Transverse colon (tissue), 4 donors: ENCODE results near the gene SIGLEC1.

Source experiments
- CTCF ChIP-seq, 5 experiments: fragments of 200-600 bp in 3 of 5; fragments of 450-650 bp in 2 of 5; sonication (generic) in 3 of 5; IDR thresholded peaks; 1 replicate in 2 of 5; 2 replicates in 3 of 5; pipeline ENCODE4 v1.5.1; 2016 to 2017; ENCODE audit warnings: antibody characterized with exemption in 5 of 5, inconsistent platforms in 3 of 5, mild to moderate bottlenecking in 2 of 5, moderate library complexity in 1 of 5
- EP300 ChIP-seq: sonication (generic); formaldehyde crosslinking; IDR thresholded peaks from one replicate; pipeline ENCODE4 v1.6.1; 2017; ENCODE audit warnings: antibody characterized with exemption, low read depth
- POLR2A ChIP-seq: fragments of 450-650 bp; IDR thresholded peaks from one replicate; pipeline ENCODE4 v1.6.1; 2016; ENCODE audit warnings: antibody characterized with exemption, mild to moderate bottlenecking, moderate library complexity
- POLR2AphosphoS5 ChIP-seq, 3 donors: sonication (generic); formaldehyde crosslinking; IDR thresholded peaks; one replicate each; pipeline ENCODE4 v1.6.1; 2016; ENCODE audit warnings: antibody characterized with exemption in 3 of 3

GRCh38 chr20:3663031-3663701 lies 49.2 kb downstream of the SIGLEC1 start, which contains the start of gene GFRA4:
- TF ChIP-seq CTCF (IDR thresholded peaks at IDR 0.05) (no peak), POLR2A (no peak), EP300 (no peak), POLR2AphosphoS5 (IDR thresholded peaks at IDR 0.05) (no peak)
